IMR-90 (cell line): Measurements from ENCODE around the gene ENTREP3.

Experiments
- CEBPB ChIP-seq: IDR thresholded peaks from 2 replicates; pipeline ENCODE4 v1.6.1; 2012; ENCODE audit warnings: low read depth, low read length, improper control_type of control experiment
- MAFK ChIP-seq: IDR thresholded peaks from 2 replicates; pipeline ENCODE4 v1.6.1; 2012; ENCODE audit warnings: low read depth, low read length, improper control_type of control experiment
- MAZ ChIP-seq: IDR thresholded peaks from 2 replicates; pipeline ENCODE4 v1.6.1; 2012; ENCODE audit warnings: low read depth, mild to moderate bottlenecking, low read length, improper control_type of control experiment, moderate library complexity, borderline replicate concordance
- POLR2A ChIP-seq: IDR thresholded peaks from 2 replicates; pipeline ENCODE4 v1.6.1; 2012; ENCODE audit warnings: mild to moderate bottlenecking, low read depth, low read length
- RAD21 ChIP-seq: IDR thresholded peaks from 2 replicates; pipeline ENCODE4 v1.6.1; 2012; ENCODE audit warnings: low read length, improper control_type of control experiment
- TF ChIP-seq, protein P1 (sequence below): conservative IDR thresholded peaks from 2 replicates; pipeline ENCODE4 v1.5.1; 2012; ENCODE audit warnings: mild to moderate bottlenecking, low read depth, low read length, improper control_type of control experiment
- TF ChIP-seq, protein P2 (sequence below): fragments of 150-350 bp; IDR thresholded peaks from 2 replicates; pipeline ENCODE4 v1.6.1; 2017; ENCODE audit warnings: mild to moderate bottlenecking, antibody characterized with exemption, low read length, low read depth

GRCh38 chr1:155197901-155198546, 57.3 kb downstream of the ENTREP3 start:
- TF ChIP-seq RAD21 (no peak), POLR2A (no peak), CEBPB (no peak), MAFK (no peak), MAZ (no peak)
- TF ChIP-seq, protein P1, sequence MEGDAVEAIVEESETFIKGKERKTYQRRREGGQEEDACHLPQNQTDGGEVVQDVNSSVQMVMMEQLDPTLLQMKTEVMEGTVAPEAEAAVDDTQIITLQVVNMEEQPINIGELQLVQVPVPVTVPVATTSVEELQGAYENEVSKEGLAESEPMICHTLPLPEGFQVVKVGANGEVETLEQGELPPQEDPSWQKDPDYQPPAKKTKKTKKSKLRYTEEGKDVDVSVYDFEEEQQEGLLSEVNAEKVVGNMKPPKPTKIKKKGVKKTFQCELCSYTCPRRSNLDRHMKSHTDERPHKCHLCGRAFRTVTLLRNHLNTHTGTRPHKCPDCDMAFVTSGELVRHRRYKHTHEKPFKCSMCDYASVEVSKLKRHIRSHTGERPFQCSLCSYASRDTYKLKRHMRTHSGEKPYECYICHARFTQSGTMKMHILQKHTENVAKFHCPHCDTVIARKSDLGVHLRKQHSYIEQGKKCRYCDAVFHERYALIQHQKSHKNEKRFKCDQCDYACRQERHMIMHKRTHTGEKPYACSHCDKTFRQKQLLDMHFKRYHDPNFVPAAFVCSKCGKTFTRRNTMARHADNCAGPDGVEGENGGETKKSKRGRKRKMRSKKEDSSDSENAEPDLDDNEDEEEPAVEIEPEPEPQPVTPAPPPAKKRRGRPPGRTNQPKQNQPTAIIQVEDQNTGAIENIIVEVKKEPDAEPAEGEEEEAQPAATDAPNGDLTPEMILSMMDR = no peak
- TF ChIP-seq, protein P2, sequence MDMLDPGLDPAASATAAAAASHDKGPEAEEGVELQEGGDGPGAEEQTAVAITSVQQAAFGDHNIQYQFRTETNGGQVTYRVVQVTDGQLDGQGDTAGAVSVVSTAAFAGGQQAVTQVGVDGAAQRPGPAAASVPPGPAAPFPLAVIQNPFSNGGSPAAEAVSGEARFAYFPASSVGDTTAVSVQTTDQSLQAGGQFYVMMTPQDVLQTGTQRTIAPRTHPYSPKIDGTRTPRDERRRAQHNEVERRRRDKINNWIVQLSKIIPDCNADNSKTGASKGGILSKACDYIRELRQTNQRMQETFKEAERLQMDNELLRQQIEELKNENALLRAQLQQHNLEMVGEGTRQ = no peak
